Upper lobe of right lung (tissue), 1 donor: ENCODE data around the gene RADIL. TPM values are rescaled to one million over a fixed set of nuclear protein-coding genes. Genes with fewer than 3 reads are reported as not detected.

Source experiments
- ATAC-seq: fragments of 200-7000 bp; cut with Tn5 transposase; one replicate; pipeline ENCODE4 v1.9.1; 2020; ENCODE audit warnings: mild to moderate bottlenecking, moderate library complexity
- DNase-seq: peaks from one replicate; pipeline ENCODE4 v3.0.0-alpha.2; 2020
- H3K27ac ChIP-seq: fragments of 200-600 bp; one replicate; pipeline ENCODE4 v1.8.0; 2022
- H3K27me3 ChIP-seq: fragments of 200-600 bp; one replicate; pipeline ENCODE4 v1.8.0; 2022; ENCODE audit warnings: mild to moderate bottlenecking
- H3K36me3 ChIP-seq: fragments of 200-600 bp; one replicate; pipeline ENCODE4 v1.8.0; 2022
- H3K4me1 ChIP-seq: fragments of 200-600 bp; one replicate; pipeline ENCODE4 v1.8.0; 2022
- H3K4me3 ChIP-seq: fragments of 200-600 bp; one replicate; pipeline ENCODE4 v1.8.0; 2022; ENCODE audit warnings: mild to moderate bottlenecking
- H3K9me3 ChIP-seq: fragments of 200-600 bp; one replicate; pipeline ENCODE4 v1.8.0; 2022
- intact Hi-C: fragments of 100-400 bp; cut with DNase I; formaldehyde crosslinking; loops from one replicate; pipeline ENCODE4 v1.11.0; 2022
- total RNA-seq: library from RNA; stranded (reverse); fragmentation: NEBNext Ultra II Directional; extraction: Animal tissue kit (Norgen Biotek cat#: 25700); gene quantifications from one replicate; pipeline ENCODE4 v1.2.1, GENCODE V29; 2021
- TF ChIP-seq, protein P1 (sequence below): fragments of 200-600 bp; IDR thresholded peaks from one replicate; pipeline ENCODE4 v1.8.0; 2022; ENCODE audit warnings: antibody characterized with exemption
- donor health status: DM: no; HTN: yes; CAD: no; lungs with severe emphysema.

Gene RADIL
- total RNA-seq, 1 donor from 2014 or later = 7.3 TPM

DNA sequence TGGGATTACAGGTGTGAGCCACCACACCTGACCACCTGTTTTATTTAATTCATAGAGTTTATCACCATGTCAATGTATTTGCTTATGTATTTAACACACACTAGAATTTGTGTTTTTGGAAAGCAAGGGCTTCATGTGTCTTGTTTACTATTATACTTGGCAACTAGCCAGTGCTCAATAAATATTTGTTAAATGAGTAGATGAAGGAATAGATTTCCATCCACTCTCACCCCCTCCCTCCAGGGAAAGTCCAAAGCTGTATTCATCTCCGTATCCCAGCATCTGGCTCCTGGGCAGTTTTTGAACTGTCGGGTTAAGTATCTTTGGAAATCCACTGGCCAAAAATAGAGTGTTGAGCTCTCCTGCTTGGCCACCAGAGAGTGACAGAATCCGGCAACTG, 4.6 kb upstream of the RADIL start:
- no peak for DNase-seq
- no peaks in the 10 kb centered on the region for H3K27me3 ChIP-seq
- no peak overlapping the region for H3K4me3 ChIP-seq
- no peaks in the 10 kb centered on the region for H3K4me1 ChIP-seq
- H3K27ac ChIP-seq = no peak overlapping the region
- TF ChIP-seq, protein P1, sequence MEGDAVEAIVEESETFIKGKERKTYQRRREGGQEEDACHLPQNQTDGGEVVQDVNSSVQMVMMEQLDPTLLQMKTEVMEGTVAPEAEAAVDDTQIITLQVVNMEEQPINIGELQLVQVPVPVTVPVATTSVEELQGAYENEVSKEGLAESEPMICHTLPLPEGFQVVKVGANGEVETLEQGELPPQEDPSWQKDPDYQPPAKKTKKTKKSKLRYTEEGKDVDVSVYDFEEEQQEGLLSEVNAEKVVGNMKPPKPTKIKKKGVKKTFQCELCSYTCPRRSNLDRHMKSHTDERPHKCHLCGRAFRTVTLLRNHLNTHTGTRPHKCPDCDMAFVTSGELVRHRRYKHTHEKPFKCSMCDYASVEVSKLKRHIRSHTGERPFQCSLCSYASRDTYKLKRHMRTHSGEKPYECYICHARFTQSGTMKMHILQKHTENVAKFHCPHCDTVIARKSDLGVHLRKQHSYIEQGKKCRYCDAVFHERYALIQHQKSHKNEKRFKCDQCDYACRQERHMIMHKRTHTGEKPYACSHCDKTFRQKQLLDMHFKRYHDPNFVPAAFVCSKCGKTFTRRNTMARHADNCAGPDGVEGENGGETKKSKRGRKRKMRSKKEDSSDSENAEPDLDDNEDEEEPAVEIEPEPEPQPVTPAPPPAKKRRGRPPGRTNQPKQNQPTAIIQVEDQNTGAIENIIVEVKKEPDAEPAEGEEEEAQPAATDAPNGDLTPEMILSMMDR = no peak
- intact Hi-C loops = loop anchor here (10.0 kb wide), 1 partner anchor 53 kb away; no protein-coding TSS in a partner anchor
- H3K36me3 ChIP-seq = no peaks in the 10 kb centered on the region
- H3K9me3 ChIP-seq = no peaks in the 10 kb centered on the region
- ATAC-seq = no peak

DNA sequence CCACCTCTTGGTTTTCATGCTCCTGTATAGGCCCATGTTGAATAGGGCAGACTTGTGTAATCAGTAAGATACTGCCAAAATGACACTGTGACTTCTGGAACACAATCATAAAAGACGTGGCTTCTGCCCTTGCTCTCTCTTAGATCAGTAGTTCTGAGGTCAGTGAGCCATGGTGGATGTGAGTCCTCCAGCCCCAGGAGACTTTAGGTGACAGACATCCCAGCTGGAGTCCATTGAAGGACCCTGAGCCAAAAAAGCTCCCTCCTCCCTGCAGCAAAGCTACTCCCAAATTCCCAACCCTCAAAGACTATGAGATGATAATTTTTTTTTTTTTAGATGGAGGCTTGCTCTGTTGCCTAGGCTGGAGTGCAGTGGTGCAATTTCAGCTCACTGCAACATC, 3.2 kb upstream of the RADIL start:
- TF ChIP-seq, protein P1 = no peak
- ATAC-seq (no peak), DNase-seq (no peak)
- no peaks in the 10 kb centered on the region for H3K4me1 ChIP-seq
- no peaks in the 10 kb centered on the region for H3K36me3 ChIP-seq
- no peak overlapping the region for H3K27ac ChIP-seq
- no peaks in the 10 kb centered on the region for H3K27me3 ChIP-seq
- intact Hi-C loops = loop anchor here (10.0 kb wide), 1 partner anchor 52 kb away; no protein-coding TSS in a partner anchor
- H3K4me3 ChIP-seq = no peak overlapping the region
- H3K9me3 ChIP-seq = no peaks in the 10 kb centered on the region

DNA sequence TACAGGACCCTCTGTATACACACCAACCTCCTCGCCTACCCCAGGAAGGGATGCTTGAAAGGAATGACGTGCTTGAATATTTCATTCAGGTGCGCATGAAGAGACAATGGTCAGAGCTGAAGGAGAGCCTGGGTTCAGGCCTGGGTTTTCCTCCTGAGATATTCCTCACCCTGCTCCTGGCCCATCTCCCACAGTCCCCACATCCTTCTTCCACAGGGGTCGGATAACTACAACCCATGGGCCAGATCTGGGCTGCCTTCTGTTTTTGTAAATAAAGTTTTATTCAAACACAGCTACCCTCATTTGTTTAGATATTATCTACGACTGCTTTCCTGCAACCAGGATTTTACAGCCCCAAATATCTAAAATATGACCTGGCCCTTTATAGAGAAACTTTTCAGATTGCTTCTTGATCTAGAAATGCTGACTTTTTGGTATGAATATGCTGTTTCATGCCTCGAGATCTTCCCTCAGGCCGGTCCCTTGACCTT, 1.8 kb upstream of the RADIL start:
- Histone ChIP-seq H3K4me3 (no peak overlapping the region), H3K36me3 (no peaks in the 10 kb centered on the region), H3K27me3 (no peaks in the 10 kb centered on the region), H3K9me3 (no peaks in the 10 kb centered on the region), H3K27ac (no peak overlapping the region), H3K4me1 (no peaks in the 10 kb centered on the region)
- TF ChIP-seq, protein P1 = no peak
- ATAC-seq (no peak), DNase-seq (no peak)
- intact Hi-C loops = loop anchor here (10.0 kb wide), 1 partner anchor 51 kb away; no protein-coding TSS in a partner anchor

DNA sequence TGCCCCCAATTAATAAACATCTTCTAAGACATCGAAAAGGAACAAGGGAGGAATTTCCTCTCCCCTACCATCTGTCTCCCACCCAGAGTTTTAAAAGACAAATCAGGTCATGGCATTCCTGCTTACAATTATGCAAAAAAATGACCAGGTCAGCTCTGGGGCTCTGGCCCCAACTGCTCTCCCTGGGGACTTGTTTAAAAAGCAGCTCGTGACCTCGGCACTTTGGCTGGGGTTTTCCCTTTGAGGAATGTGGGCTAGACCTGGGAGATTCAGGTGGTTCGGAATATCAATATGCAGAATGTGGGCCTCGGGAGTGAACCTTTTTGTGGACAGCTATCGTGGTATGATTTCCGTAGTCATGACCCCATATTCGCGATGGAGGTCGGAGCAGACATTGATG, 648 bp upstream of the RADIL start:
- no peak overlapping the region for H3K4me3 ChIP-seq
- no peaks in the 10 kb centered on the region for H3K27me3 ChIP-seq
- no peaks in the 10 kb centered on the region for H3K36me3 ChIP-seq
- intact Hi-C loops = loop anchor here (10.0 kb wide), 1 partner anchor 49 kb away; no protein-coding TSS in a partner anchor
- no peaks in the 10 kb centered on the region for H3K4me1 ChIP-seq
- ATAC-seq (no peak), DNase-seq (no peak)
- H3K27ac ChIP-seq = no peak overlapping the region
- TF ChIP-seq, protein P1 = no peak
- no peaks in the 10 kb centered on the region for H3K9me3 ChIP-seq

DNA sequence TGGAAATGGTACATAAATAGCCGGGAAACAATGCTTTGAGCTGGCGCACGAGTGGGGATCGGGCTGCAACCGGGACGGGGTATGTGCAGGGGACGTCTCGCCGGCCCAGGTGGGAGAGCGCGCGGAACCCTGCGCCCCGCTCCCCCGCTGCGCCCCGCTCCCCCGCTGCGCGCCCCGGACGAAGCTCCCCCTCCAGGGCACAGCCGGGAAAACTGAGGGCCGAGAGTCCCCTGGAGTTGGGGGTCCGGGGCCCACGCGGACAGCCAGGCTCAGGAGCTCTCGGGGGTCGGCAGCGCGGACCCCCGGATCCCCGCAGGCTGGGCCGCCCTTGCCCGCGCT, 514 bp downstream of the RADIL start:
- ATAC-seq (no peak), DNase-seq (no peak)
- Histone ChIP-seq H3K9me3 (no peaks in the 10 kb centered on the region), H3K4me1 (no peaks in the 10 kb centered on the region), H3K27me3 (no peaks in the 10 kb centered on the region), H3K36me3 (no peaks in the 10 kb centered on the region), H3K4me3 (peak overlapping the region; percentile 60), H3K27ac (peak overlapping the region; percentile 74)
- TF ChIP-seq, protein P1 = no peak
- intact Hi-C loops = loop anchor here (10.0 kb wide), 1 partner anchor 48 kb away; no protein-coding TSS in a partner anchor
